ENCODE measurements around the gene HTR2B.
"Not testable (repeated sequence)": the region's sequence is repeated elsewhere in the genome, so short reads cannot be mapped to it uniquely, and the experiment has no call there.

Gene HTR2B

DNA sequence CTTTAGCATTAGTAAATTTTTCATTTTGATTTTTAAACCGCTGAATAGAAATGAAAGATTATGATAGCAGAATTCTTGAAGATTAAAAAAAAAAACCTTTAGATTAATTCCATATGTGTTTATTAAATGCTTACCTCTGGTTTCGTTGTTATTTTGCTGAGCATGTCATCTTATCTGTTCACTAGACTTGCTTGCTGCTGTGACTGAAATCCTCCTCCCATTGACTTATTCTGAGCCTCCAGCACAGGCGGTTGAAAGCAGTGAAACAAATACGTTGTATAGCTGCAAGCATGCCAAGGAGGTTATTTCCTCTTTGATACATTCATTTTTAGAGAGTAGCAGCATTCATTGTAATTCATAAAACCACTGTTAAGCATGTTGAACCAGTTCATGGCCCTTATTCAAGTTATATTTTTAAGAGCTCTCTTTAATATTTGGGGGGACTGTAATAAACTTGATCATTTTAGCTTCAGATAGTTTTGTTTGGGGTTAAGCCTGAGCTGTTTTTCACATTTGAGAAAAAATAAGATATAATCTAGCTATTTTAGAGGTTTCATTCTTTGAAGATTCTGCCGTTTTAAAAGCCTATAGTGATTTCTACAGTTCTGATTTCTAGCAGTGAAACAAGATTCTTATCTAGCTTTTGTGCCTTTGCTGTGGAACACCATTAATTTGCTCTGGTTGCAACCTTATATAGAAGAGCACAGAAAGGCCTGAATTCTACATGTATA is at the start of gene HTR2B:
TSS of gene HTR2B (minus strand) at position 205 of the 731 bp plus-strand sequence. CDS start 1,278 bp downstream, outside the sequence.
- FAIRE-seq (no peak), DNase-seq (ENCODE audit: low spot score) (no peak)

DNA sequence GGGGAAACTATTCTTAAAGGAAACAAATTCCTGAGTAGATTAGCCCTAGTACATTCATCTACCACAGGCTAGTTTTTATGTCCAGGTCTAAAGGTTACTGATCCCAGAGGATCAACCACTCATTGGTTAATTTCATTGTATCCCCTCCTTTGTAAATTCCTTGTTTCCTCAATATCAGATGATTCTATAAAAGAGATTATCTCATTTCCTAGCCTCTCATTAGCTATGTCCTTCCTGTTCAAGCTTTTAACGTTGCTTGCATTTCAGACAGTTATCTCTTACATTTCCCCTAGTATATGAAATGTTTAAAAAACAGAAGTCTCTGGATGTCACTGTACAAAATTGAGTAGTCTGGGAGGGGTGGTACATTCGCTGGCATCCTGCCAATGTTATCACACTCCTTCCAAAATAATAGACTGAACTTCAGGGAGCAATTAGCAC is 49.4 kb upstream of the HTR2B start:
- DNase-seq (ENCODE audit: low spot score) (no peak), FAIRE-seq (no peak)

DNA sequence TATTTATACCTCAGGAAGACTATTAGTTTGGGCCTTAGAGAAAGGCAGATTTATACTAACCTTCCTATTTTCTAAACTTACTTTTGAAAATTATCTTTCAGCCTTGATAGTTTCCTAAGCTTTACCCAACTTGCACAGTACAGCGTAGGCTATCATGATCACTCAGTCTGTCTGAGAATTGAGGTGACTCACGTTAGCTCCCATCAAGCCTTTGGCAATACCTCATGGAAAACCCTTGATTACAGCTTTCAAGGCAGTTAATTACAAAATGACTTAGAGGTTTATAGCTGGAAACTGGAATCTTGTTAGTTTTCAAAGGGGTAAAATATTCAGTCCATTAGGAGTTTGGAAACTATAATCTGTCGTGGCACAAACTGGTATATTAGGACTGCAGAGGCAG is 47.2 kb upstream of the HTR2B start:
- DNase-seq (ENCODE audit: low spot score), result no peak
- FAIRE-seq, result no peak

DNA sequence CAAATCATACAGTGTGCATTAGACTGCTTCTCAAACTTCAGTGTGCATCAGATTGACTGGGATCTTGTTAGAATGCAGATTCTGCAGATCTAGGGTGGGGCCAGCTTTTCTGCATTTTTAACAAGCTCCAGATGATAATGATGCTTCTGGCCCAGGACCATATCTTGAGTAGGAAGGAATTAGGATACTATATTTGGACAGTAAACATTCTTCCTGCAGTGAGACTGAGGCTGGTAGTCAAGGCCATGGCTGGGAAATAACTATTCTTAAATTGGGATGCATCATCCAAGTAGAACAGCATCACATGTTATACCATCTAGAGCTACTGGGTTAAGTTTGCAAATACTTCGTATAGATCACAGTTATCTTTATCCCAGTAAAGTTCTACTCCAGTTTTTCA is 45.2 kb upstream of the HTR2B start:
- DNase-seq (ENCODE audit: low spot score) (no peak), FAIRE-seq (no peak)

DNA sequence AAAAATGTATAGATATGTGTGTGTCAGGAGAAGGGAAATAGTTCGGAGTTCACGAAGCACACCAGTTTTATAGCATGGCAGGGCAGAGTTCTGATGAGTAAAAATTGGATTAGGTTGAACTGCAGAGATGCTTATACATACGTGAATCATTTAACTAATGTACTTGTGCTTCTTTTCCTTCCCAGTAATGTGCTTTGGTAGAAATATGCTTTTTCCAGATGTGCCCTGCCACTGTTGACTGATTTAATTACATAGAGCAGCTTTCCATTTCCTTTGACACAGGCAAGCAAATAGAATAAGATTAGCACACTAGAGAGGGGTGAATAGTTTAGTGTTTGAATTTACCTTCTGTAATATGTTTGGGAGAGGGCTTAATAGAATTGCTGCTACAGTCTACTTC is 44.6 kb upstream of the HTR2B start:
- DNase-seq (ENCODE audit: low spot score), result no peak
- FAIRE-seq, result no peak

DNA sequence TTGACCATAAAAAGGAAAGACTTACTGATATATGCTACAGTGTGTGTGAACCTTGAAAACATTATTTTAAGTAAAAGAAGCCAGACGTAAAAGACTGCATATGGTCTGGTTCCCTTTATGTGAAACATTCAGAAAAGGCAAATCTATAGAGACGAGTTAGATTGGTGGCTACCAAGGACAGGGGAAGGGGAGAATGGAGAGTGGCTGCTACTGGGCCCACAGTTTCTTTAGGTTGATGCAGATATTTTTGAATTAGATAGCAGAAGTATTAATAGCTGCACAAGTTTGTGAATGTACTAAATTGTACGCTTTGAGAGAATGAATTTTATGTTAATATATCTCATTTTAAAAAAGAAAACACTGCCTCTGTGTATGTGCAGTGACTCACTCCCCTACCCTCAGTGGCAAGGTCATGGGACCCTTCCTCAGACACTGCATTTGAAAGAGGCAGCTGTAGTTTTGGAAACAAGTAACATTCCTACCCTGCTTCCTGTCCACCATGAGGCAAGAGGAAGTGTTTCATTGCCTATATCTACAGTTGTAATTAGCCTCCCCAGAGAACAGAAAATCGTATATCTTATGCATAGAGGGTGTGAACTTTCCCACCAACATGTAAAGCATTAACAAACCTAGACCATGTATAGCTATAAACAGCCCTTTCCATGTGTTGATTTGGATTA is 43.8 kb upstream of the HTR2B start:
- FAIRE-seq (no peak), DNase-seq (ENCODE audit: low spot score) (no peak)

DNA sequence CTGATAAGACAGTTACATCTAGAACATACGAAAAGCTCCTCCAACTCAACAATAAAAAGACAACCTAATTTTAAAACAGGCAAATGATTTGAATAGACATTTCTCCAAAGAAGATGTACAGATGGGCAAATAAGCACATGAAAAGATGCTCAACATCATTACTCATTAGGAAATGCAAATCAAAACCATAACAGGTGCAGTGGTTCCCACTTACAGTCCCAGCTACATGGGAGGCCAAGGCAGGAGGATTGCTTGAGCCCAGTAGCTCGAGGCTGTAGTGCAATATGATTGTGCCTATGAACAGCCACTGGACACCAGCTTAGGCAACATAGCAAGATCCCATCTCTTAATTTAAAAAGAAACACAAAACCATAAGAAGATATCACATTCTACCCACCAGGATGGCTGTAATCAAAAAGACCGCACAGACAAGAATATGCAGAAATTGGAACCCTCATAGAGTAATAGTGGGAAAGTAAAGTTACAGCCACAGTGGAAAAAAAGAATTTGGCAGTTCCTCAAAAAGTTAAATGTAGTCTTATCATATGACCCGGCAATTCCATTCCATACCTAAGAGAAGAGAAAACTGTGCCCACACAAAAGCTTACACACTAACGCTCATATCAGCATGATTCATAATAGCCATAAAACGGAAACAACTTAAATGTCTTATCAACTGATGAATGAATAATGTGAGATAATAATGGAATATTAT is 43.1 kb upstream of the HTR2B start:
- FAIRE-seq (no peak), DNase-seq (ENCODE audit: low spot score) (no peak)

DNA sequence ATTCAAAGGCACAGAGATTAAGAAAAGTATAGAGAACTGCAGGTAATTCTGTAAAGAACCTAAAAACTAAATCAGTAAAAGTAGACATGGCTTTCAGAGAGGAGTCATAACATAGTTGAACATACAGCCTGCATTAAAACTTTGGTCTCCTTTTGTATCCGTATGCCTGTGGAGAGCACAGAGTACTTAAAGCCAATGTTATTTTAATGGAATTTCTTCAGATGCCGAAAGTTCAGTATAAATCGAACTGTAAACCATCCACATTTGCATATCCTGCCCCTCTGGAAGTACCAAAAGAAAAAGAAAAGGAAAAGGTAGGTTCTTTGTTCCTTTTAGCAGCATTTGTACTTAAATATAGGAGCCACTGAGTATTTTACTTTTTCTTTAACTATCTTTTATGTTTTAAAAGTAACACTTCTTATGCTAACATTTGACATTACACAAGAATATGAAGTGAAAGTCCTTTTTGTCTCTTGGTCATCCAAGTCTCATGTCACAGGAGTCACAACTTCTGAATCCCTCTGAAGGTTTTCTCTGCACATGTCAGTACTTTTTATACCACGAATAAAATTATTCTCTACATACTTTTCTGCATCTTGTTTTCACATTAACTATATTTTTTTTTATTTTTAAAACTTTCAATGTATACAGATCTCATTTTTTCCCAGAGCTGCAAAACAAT is 38.7 kb upstream of the HTR2B start:
- FAIRE-seq, result peak; percentile 8
- DNase-seq (ENCODE audit: low spot score), result no peak

DNA sequence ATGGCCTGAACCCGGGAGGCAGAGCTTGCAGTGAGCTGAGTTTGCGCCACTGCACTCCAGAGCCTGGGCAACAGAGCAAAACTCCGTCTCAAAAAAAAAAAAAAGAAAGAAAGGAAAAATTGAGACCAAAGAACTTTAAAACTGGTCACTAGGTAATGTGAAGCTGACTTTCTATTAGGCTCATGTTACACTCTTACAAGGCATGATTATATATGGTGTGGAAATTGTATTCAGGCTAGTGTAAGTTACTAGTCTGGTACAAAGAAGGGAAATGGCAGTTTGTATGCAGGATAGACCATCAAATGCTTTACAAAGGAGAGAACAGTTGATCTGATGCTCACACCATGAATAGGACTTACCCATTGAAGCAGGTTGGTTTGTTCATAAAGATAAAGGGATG is 38.2 kb upstream of the HTR2B start:
- DNase-seq (ENCODE audit: low spot score), result no peak

DNA sequence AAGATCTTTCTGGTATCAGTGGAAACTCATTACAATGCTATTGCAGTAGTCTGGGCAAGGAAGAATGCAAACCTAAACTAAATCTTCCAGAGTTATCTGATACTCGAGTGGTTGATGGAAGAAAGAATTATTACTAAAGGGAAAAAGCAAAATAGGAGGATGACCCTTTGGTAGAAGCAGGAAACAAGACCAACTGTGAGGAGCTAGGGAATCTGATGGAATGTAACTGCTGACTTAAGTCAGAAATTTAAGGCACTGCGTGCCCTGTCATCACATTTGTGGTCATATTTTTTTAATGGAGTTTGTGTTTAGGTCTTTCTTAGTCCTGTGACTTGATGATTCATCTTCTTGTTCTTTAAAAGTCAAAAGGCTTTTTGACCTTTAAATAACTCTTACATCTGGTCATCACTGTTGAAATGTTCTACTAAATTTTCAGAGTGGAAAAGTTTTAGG is 37.1 kb upstream of the HTR2B start:
- peak; percentile 90 for DNase-seq (ENCODE audit: low spot score)
- FAIRE-seq, result peak; percentile 99

More for the DNA sequence above, 38.2 kb upstream of the HTR2B start:
- no peak for FAIRE-seq

DNA sequence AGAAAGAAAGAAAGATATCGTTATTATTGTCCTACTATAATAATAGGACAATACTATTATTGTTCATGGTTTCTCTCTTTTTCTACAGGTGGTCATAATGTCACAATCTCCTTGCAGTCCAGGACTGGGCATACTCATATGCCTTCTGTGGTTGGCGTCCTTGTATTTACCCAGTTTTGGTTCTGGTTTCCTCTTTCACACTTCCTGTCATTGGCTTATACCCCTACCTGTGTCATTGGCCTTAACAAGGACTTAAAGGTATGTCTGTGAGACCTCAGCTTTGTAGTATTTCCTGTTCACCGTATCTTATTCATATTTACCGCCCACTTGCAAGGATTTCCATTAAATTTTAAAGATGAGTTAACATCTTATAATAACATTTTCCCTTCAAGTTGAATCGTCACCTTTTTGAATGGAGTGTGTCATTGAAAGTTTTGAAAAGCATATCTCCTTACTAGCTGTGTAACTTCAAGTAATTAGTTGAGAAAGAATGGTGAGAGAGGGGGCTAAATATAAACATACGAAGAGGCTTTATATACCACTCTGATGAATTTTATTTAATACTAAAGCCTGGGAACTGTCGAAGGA is 36.5 kb upstream of the HTR2B start:
- peak; percentile 45 for DNase-seq (ENCODE audit: low spot score)
- FAIRE-seq, result no peak

DNA sequence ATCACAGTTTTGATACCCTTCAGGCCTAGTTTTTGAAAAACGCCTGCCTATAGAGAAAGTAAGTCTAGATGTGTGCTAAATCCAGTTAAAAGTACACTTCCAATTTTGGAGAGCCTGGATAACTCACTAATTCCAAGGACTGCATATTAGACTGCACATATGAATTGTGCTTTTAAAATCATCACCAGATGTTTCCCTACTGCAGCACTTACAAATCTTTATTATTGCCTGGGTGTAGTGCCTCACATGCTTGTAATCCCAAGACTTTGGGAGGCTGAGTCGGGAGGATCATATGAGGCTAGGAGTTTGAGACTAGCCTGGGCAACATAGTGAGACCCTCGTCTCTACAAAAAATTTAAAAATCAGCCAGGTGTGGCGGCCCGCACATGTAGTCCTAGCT is 35.9 kb upstream of the HTR2B start:
- DNase-seq (ENCODE audit: low spot score) (no peak), FAIRE-seq (no peak)

DNA sequence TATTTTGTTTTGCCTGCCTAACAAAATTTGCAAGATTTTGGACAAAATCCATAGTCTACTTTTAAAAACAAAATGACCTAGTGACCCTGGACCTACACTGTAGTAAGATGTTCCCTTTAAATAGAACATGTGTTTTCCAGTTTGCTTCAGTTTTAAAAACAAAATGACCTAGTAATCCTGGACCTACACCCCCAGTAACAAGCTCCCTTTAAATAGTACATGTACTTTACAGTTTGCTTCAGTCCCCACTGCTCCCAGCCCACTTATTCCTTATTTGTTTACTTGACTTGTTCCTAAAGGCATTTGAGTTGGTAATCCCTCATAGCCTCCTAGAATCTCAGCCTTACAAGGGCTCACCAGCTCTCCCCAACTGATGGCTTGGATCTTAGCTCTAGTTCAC is 34.5 kb upstream of the HTR2B start:
- DNase-seq (ENCODE audit: low spot score), result no peak
- no peak for FAIRE-seq

DNA sequence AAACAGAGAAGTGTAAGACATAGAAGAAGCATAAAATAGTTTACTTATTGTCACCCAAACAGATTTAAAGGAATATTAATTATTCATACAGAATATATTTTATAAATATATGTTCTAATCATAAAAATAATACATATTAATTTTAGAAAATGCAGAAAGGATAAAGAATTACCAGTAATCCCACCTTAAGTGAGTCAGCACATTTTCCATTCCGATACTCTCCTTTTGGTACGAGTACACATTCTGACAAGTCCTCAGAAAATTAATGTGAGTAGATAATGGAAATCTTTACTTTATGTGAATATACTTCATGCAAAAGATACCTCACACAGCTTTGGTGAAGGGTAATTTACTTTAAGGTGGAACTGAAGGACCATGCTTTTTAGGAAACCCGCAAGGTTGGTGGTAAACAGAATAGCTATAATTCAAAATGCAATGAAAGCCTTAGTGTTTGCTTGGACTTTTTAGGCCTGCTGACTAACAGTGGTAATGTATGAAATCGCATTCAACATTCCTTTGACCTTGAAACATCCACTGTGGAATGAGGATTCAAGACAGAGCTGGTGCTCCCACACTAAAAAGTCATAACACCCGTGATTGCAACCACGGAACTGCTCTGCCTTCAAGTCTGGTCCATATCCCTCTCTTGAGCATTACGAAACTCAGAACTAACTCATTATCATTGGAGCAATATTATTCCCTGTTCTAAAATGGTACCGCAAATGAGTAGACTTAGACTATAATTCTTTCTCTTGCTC is 28.1 kb upstream of the HTR2B start:
- no peak for DNase-seq (ENCODE audit: low spot score)
- FAIRE-seq, result no peak

DNA sequence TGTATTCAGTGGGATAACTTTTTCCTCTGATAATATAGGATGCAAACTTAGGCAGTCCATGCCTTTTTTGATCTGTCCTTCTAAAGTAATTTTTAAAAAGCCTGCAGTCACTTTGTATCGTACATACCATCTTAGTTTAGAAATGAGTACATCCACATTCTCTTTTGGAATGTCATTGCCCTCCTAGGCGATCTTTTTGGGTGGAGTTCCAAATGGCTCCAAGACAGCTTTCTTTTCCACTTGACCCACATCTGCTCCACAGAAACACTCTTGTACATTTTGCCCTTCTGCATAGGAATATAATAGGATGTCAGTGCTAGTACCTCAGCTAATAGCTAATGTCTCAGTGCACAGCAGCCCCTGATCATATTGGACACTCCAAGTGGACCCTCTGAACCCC is 21.8 kb upstream of the HTR2B start:
- DNase-seq (ENCODE audit: low spot score) (no peak), FAIRE-seq (no peak)

DNA sequence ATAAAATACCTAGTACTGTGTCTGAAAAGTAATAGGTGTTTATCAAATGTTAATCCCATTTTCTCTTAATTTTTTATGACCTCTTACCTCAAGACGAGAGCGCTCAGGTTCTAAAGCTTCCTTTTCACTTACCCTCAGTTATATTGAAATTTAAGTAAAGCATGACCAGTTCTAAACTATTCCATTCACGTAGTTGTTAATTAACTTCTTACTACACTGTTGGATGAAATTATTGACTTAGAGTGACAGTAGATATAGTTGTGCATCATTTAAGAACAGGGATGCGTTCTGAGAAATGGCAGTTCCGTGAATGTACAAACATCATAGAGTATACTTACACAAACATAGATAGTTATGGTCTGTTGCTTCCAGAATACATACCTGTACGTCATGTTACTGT is 20.1 kb upstream of the HTR2B start:
- peak; percentile 8 for FAIRE-seq
- no peak for DNase-seq (ENCODE audit: low spot score)

DNA sequence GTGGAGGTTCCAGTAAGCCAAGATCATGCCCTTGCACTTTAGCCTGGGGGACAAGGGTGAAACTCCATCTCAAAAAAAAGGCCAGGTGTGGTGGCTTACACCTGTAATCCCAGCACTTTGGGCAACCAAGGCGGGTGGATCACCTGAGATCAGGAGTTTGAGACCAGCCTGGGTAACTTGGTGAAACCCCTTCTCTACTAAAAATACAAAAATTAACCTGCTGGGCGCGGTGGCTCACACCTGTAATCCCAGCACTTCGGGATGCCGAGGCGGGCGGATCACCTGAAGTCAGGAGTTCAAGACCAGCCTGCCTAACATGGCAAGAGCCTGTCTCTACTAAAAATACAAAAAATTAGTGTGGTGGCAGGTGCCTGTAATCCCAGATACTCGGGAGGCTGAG is 16.0 kb upstream of the HTR2B start:
- FAIRE-seq, result not testable (repeated sequence)

DNA sequence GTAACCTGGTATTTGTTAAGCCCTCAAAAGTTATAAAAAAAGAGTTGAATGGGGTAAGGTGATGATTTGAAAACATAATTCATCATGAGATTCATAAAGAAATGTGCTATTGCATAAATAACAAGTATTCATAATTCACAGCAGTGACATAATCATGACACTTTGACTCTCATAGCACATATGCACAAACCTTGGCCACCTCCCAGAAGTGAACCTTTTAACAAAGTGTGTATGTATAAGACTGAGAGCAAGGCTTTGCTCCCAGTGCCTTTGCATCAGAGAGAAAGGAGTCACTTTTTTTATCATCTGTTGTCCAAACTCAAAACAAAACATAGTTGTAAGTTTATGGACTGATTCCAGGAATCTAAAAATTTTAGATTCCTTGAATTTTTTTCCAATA is 15.0 kb upstream of the HTR2B start:
- DNase-seq (ENCODE audit: low spot score) (no peak), FAIRE-seq (no peak)

More for the DNA sequence above, 16.0 kb upstream of the HTR2B start:
- not testable (repeated sequence) for DNase-seq (ENCODE audit: low spot score)

DNA sequence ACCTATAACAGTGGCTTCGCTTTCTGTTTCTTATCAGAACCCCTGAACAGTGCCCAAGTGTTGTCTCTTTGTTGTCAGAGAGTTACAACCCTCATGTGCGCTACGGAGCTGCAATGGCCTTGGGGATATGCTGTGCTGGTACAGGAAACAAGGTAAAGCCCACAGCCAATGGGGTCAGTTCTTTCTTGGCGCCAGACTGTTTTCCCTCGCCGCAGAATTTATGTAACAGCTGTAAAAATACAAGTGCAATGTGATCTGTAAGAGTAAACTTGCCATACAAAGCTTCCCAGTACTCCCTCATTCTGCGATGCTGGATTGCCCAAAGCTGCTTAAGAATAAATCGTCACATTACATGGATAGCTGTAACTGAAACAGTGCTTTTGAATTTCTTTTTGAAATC is 13.9 kb upstream of the HTR2B start:
- DNase-seq (ENCODE audit: low spot score), result no peak
- no peak for FAIRE-seq

DNA sequence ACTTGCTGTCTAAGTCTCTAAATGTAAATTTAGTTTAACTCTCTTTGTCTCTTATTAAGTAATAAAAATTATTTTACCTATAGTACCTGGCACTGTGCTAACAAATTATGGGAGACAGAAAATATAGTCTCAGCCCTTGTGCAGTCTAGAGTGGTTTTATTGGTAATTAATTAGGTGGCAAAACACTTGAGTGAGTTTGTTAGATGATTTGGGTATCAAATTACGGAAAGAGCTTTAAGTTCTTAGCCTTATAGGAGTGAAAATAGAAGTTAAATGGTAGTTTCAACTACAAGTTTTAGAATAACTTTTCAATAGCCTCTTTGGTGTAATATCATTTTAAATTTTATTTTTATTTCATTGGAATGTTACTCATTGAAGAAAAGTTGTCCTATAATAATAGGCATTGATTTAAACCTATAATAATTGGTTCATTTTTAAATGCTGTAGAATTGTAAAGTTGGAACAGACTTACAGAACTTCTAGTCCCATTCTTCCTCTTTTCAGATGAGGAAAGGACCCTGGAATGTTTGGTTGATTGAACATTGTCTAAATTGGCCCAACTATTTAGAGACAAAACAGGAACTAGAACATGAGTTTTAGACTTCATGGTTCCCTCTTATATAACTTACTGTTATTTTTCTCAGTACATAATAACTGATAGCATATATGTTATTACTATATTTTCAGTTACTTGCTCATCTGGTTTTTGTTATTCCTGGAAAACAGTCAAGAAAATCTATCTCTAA is 10.2 kb upstream of the HTR2B start:
- FAIRE-seq (peak; percentile 56), DNase-seq (ENCODE audit: low spot score) (no peak)

All from RCC 7860 (cell line).